AG08396 (cell line): ENCODE results near the gene ARSI.

Experiments used
- DNase-seq: peaks from one replicate; pipeline ENCODE4 v3.0.0; 2012; ENCODE audit warnings: low spot score, mixed read lengths

Gene ARSI

GRCh38 chr5:150293091-150293941 lies 9.4 kb downstream of the ARSI start:
- DNase-seq = no peak

DNA sequence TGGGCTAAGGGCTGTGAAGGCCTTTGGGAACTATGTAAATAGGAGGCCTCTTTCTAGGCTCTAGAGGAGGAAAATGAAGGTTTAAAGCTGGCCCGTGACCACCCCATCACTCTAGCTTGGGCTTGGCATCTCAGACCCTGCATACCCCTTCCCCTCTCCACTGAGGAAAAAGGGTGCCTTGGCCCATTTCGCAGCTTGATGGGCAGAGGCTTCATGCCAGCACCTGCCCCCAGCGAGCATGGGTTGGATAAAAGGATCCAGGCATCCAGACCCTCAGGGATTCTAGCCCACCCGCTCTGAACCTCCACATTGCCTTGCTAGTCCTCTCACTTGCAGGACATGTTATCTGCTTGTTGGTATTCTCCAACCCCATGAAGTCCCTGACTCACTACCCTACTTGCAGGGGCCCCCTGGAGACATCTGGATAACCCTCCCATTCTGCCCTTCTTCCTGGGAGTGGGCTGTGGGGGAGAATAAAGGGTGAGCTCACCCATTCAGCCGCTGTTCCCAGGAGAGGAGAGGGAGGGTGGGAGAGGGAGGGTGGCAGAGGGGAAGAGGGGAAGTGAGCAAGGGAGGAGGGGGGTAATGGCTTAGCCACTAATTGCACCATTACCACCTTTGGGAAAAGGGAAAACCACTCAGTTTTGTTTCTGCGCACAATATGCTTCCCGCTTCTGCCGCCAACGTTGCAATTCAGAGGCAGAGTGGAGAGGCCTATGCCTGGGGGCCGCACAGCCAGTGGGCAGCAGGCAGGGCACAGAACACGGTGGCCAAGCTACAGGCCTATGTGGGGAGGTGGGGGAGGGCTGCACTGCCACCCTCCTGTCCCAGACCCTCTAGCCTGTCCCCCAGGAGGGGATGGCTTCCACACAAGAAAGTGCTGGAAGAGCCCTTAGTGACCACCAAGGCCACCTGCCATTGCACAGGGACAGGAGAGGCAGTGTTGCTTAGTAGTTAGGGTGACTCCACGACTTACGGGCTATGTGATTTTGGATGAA lies 11.0 kb downstream of the ARSI start:
- DNase-seq = no peak

GRCh38 chr5:150289551-150290390 lies 12.9 kb downstream of the ARSI start, which contains the start of gene CAMK2A:
TSS of gene CAMK2A (minus strand) at chr5:150289773. CDS start at chr5:150289625, 148 bp downstream.
- no peak for DNase-seq

GRCh38 chr5:150288791-150289190 lies 13.9 kb downstream of the ARSI start:
- DNase-seq = no peak

DNA sequence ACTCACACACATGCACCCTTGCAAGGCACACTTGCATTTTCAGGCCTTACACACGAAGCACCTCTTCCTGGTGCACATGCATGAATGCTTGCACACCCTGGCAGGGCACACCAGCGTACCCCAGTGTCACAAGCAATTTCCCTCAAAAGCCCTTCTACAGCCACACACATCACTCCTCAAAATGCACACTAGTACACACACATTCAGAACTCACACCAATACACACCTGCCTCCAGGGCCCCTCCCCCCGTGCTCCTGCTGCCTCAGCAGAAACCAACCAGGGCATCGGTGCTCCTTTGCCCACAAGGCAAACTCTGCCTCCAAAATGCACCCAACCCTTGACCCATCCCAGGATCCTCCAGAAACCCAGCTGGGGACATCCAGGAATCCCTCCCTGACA lies 14.3 kb downstream of the ARSI start:
- DNase-seq = no peak

GRCh38 chr5:150286820-150287219 lies 15.9 kb downstream of the ARSI start:
- DNase-seq = no peak

DNA sequence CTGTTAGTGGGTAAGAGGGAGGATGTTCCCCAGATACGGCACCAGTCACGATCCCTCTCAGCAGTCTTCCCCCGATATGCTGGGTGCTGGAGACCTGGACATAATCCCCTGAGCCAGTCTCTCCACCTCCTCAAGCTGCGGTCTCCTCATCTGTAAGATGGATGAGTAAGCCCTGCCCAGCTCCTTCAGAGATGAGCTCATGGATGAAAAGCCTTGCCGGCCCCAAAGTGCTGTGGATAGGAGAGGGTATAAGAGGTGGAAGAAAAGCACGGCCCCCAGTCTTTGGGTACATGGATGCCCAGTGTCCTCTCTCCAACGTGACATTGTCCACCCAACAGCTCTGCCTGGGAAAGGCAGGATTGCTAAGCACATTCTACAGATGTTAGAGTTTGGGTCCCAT lies 17.6 kb downstream of the ARSI start:
- no peak for DNase-seq

- DNase-seq = no peak
Observed at GRCh38 chr5:150284311-150284710, 18.4 kb downstream of the ARSI start.

GRCh38 chr5:150283904-150284303 lies 18.8 kb downstream of the ARSI start:
- DNase-seq = no peak

- DNase-seq = no peak
Observed at GRCh38 chr5:150281987-150282386, 20.7 kb downstream of the ARSI start.

DNA sequence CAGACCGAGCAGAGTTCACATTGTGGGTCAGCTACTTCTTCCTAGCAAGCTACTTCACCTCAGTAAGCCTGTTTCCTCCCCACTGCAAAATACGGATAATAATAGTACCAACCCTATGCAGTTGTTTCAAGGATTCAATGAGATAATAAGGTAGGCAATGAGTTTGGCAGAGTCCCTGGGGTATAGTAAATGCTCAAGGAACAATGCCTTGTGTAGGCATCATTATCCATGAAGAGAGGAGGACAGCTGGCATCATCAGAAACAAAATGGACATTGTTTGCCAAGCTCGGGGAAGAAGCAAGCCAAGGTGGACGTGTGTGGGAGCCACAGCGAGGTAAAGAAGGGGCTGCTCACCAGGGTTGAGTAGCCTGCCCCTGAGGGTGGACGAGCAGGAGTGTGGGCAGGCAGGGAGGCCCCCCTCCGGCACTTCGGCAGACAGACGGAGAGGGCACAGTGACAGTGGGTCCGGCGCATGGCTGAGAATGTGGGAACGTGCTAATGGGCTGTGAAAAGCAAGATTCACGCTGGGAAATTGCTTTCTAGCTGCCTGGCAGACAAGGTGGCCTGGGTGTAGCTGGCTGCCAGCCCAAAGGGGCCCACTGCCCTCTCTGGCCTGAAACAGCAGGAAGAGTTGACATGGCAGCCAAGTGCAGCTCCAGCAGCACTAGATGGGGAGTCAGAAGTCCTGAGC lies 23.2 kb downstream of the ARSI start:
- no peak for DNase-seq

DNA sequence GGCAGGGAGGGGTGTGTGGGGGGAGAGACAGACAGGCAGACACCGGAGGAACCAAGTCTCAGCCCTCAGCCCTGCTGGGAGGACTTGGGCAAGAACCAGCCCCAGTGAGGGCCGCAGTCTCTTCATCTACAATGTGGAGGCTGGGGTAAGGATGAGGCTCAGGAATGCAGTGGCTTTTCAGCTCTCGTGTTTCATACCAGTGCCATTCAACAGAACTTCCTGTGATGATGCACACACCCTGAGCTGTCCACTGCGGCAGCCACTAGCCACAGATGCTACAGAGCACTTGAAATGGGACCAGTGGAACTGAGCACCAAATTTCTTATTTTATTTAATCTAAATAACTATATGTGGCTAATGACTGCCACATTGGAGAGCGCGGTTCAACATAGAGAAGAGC lies 23.8 kb downstream of the ARSI start:
- peak; percentile 80 for DNase-seq

- no peak for DNase-seq
Observed at GRCh38 chr5:150278046-150278730, 24.5 kb downstream of the ARSI start.

- no peak for DNase-seq
Observed at GRCh38 chr5:150277043-150277442, 25.7 kb downstream of the ARSI start.

DNA sequence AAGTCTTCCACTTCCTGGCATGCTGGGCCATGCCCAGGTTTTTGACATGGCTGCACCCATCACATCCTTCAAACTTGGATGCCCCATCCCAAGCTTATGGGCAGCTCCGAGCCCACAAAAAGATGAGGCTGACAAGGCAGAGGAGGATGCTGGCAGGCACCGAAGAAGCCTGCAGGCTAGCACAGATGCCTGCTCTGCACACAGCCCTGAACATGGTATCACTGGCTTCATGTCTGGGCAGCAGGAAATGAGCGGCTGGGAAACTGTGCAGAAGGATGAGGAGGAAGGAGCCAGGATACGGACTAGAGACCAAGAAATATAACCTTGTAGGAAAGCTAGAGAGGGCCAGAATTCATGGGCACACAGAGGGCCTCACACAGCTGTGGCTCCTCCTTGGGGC lies 27.9 kb downstream of the ARSI start:
- no peak for DNase-seq

DNA sequence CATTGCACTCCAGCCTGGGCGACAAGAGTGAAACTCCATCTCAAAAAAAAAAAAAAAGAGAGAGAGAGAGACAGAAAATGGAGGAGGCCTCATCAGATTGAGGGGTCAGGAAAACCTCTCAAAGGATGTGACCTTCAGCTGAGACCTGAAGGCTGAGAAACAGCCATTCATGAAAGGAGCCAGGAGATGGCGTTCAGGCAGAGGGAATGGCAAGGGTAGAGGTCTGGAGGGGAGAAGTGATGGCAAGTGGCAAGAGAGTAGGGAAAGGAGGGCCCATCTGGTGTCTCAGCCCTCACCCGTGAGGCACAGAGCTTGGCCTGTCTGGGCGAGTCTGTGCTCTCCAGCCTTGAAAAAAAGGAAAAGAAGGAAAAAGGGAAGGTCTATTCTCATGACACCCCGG lies 30.2 kb downstream of the ARSI start:
- DNase-seq = peak; percentile 55

DNA sequence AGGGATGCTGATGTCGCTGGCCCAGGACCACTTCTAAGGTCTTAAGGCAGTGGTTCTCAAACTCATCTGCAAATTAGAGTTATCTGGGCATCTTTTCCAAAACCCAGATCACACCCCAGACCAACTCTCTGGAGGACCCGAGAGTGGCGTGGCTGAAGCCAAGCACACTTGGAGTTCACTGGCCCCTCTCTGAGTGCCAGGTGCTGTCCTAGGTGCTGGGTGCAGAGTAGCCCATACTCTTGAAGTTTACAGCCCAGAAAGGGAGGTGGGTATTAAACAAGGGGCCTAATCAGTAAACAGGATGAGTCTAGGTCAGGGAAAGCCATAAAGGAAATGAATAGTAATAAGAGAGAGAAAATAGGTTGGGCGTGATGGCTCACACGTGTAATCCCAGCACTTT lies 30.8 kb downstream of the ARSI start:
- DNase-seq = no peak

DNA sequence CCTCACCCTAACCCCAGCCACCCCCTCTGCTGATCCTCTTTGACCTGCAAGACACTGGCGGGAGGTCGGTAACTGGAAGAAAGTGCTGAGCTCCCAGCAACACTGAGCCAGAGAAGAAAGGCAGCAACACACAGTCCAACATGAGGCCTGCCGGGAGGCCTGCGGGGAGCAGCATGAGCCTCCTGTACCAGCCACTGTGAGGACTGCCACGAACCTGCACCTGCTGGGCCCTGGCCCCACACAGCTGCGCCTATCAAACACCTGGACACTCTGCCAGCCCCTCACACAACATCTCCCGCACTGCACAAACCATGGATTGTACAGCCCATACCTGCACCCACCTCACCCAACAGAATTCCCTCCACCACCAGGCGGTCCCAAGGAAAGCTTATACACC lies 31.4 kb downstream of the ARSI start:
- no peak for DNase-seq

- DNase-seq = peak; percentile 34
Observed at GRCh38 chr5:150270541-150271295, 32.0 kb downstream of the ARSI start.

DNA sequence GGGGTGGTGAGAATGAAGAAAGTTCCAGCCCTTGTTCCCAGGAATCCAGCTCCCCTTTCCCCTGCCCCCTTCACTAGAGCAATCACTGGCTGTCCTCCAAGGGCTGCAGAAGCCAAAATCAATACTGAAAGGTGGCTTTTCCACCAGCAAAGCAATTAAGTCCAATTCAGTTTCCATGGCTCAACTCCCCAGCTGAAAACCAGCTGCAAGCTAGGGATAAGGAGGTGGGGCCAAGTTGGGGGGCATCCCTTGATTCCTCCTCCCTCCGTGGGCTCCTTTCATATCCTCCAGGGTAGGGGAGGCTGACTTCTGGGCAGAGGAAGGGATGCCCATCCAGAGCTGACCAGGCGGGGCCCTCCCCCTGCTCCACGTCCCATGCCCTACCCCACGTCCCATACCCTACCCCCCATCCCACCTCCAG lies 35.8 kb downstream of the ARSI start:
- DNase-seq = no peak
